Stimulated activated naive CD8-positive, alpha-beta T cell treated with anti-CD3 and anti-CD28 coated beads, Interleukin-15, Interleukin-2, amounts not matched to agents 100 ng/mL and 50 ng/mL, for 24 hours (primary cell): Measurements from ENCODE around the gene PANX2.
A peak's percentile ranks its signal among the peaks of the same experiment; 100 is the strongest.
"Not testable (repeated sequence)": the region's sequence is repeated elsewhere in the genome, so short reads cannot be mapped to it uniquely, and the experiment has no call there.

Experiments
- H3K27ac Mint-ChIP-seq: one replicate; pipeline ENCODE4 v1.8.0; 2021; ENCODE audit warnings: mild to moderate bottlenecking, mixed read lengths
- H3K27me3 Mint-ChIP-seq: one replicate; pipeline ENCODE4 v1.8.0; 2021; ENCODE audit warnings: mixed read lengths
- H3K36me3 Mint-ChIP-seq: one replicate; pipeline ENCODE4 v1.8.0; 2021; ENCODE audit warnings: low read depth, mixed read lengths
- H3K4me1 Mint-ChIP-seq: one replicate; pipeline ENCODE4 v1.8.0; 2021; ENCODE audit warnings: low read depth, mixed read lengths
- H3K4me3 Mint-ChIP-seq: one replicate; pipeline ENCODE4 v1.8.0; 2021; ENCODE audit warnings: mild to moderate bottlenecking, mixed read lengths
- H3K9me3 Mint-ChIP-seq: one replicate; pipeline ENCODE4 v1.8.0; 2021; ENCODE audit warnings: mixed read lengths

PANX2 gene

DNA sequence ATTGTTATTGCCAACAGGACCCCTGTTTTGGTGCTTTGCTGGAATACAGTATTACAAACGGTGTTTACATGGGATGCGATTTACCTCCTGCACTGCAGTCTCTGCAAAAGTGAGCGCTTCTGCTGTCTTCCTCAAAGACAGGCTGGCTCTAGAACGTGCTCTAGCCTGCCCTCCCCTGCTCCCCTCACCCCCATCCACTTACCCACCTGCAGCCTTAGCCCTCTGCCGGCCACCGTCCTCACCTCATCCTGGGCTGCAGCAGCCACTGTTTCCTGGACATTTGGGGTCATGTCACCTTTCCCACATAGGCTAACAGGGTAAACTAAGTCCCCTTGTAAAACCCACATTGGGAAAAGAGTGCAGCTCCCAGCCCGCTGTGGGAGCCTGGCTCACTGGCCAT lies 9.6 kb upstream of the PANX2 start:
- no peak overlapping the region for H3K4me3 Mint-ChIP-seq
- H3K36me3 Mint-ChIP-seq: no peaks in the 10 kb centered on the region
- no peaks in the 10 kb centered on the region for H3K9me3 Mint-ChIP-seq
- H3K27ac Mint-ChIP-seq: no peak overlapping the region
- H3K27me3 Mint-ChIP-seq: peaks cover 6% of the 10 kb centered on the region
- H3K4me1 Mint-ChIP-seq: no peaks in the 10 kb centered on the region

DNA sequence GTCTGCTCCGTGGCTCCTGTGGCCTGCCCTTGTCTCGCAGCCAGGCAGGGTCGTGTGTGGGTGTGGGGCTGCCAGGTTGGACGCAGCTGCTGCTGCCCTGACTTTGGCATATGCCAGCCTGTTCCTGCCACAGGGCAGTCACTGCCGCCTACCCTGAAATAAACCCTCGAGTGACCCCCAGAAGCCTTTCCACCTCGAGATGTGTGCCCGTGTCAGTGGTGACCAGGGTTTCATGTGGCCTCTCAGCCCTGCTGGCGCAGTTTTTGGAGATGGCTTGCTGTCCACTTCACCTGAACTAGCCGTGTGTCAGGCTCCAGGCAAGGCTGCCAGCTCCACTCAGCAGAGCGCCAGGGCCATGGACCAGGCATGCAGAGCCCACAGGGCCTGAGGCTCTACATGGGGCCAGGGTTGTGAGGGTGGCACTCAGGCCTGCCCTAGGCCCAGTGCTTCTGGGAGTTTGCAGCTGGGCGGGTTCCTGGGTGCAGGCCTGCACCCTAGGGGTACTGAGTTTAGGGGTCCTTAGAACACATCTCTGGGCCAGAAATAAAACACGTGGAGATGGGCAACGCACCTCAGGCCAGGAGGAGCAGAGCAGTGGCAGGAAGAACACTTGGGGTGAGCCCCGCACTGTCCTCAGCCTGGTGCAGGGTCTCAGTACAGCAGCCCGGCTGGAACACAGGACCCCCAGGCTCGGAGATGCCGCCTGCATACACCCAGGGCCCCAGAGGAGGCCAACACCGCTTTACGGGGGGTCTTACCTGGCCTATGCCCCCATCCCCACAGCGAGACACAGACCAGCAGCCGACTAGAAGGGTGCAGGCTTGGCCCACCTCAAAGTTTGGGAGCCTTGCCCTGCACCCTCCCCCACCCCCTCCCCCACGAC lies 8.8 kb upstream of the PANX2 start:
- H3K4me3 Mint-ChIP-seq: no peak overlapping the region
- H3K4me1 Mint-ChIP-seq: no peaks in the 10 kb centered on the region
- no peaks in the 10 kb centered on the region for H3K9me3 Mint-ChIP-seq
- peaks cover 6% of the 10 kb centered on the region for H3K27me3 Mint-ChIP-seq
- H3K27ac Mint-ChIP-seq: no peak overlapping the region
- H3K36me3 Mint-ChIP-seq: no peaks in the 10 kb centered on the region

DNA sequence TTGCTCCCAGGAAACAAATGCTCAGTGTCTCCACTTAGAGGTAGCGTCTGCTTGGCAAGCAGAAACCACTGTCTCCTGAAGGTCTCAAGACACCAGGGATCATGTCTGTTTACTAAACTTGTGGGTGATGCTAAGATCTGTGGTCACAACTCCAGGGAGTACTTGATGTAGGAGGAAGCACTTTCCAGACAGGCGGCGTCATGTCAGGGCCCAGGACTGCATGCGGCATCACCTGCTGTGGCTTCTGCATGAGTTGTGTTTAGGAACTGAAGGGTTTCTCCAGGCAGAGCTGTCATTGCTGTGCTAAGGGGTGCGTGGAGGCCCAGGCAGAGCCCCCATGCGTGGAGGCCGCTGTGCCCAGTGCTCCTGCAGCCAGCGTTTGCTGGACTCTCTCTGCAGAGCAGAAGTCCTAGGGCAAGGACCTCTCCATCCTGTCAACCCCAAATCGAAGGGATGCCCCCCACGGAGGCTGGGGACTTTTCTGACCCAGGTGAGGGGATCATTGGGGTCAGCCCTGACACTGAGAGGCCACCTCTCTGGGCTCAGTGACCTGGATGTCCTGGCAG lies 8.1 kb upstream of the PANX2 start:
- Mint-ChIP-seq H3K27me3 (peaks cover 6% of the 10 kb centered on the region), H3K9me3 (no peaks in the 10 kb centered on the region), H3K27ac (no peak overlapping the region), H3K36me3 (no peaks in the 10 kb centered on the region), H3K4me3 (no peak overlapping the region), H3K4me1 (no peaks in the 10 kb centered on the region)

DNA sequence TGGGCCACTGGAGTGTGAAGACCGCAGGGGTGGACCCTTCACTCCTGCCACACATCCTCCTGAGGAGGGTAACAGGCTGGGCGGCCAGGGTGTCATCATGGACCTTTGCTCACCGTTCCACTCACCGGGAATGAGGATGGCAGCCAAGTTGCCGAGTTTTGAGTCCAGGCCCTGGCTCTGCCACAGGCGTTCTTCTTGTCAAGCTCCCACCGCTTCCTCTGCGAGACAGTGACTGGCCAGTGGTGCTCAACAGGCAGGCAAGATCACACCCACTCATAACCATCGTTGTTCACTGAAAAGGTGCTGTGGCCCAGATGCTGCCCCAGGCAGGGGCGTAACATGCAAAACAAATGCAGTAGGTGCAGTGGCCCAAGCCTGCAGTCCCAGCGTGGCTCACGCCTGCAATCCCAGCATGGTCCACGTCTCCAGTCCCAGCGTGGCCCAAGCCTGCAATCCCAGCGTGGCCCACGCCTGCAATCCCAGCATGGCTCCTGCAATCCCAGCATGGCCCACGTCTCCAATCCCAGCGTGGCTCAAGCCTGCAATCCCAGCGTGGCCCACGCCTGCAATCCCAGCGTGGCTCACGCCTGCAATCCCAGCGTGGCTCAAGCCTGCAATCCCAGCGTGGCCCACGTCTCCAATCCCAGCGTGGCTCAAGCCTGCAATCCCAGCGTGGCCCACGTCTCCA lies 5.0 kb upstream of the PANX2 start:
- peaks cover 18% of the 10 kb centered on the region for H3K27me3 Mint-ChIP-seq
- H3K4me1 Mint-ChIP-seq: peaks cover 5% of the 10 kb centered on the region
- no peak overlapping the region for H3K4me3 Mint-ChIP-seq
- H3K27ac Mint-ChIP-seq: no peak overlapping the region
- H3K9me3 Mint-ChIP-seq: no peaks in the 10 kb centered on the region
- no peaks in the 10 kb centered on the region for H3K36me3 Mint-ChIP-seq

DNA sequence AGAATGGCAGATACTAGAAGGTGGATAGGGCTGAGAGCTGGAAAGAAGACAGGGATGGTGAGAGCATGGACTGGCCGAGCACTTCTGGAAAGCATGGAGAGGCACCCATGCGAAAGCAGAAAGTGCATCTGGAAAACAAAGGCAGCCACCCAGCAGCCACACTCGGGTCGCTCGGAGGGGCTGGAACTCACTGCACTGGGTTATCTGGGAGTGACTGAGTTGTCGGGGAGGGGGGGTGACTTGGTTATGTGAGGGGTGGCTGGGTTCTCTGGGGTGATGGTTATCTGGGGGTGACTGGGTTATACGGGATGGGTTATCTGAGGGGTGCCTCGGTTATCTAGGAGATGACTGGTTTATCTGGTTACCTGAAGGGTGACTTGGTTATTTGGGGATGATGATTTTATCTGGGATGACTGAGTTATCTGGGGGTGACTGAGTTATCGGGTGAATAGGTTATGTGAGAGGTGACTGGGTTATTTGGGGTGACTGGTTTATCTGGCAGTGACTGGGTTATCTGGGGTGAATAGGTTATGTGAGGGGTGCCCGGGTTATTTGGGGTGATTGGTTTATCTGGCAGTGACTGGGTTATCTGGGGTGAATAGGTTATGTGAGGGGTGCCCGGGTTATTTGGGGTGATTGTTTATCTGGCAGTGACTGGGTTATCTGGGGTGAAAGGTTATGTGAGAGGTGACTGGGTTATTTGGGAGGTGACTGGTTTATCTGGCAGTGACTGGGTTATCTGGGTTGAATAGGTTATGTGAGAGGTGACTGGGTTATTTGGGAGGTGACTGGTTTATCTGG lies 2.6 kb upstream of the PANX2 start:
- no peak overlapping the region for H3K4me3 Mint-ChIP-seq
- no peaks in the 10 kb centered on the region for H3K36me3 Mint-ChIP-seq
- H3K9me3 Mint-ChIP-seq: no peaks in the 10 kb centered on the region
- H3K27me3 Mint-ChIP-seq: peaks cover 29% of the 10 kb centered on the region
- H3K27ac Mint-ChIP-seq: no peak overlapping the region
- H3K4me1 Mint-ChIP-seq: peaks cover 9% of the 10 kb centered on the region

DNA sequence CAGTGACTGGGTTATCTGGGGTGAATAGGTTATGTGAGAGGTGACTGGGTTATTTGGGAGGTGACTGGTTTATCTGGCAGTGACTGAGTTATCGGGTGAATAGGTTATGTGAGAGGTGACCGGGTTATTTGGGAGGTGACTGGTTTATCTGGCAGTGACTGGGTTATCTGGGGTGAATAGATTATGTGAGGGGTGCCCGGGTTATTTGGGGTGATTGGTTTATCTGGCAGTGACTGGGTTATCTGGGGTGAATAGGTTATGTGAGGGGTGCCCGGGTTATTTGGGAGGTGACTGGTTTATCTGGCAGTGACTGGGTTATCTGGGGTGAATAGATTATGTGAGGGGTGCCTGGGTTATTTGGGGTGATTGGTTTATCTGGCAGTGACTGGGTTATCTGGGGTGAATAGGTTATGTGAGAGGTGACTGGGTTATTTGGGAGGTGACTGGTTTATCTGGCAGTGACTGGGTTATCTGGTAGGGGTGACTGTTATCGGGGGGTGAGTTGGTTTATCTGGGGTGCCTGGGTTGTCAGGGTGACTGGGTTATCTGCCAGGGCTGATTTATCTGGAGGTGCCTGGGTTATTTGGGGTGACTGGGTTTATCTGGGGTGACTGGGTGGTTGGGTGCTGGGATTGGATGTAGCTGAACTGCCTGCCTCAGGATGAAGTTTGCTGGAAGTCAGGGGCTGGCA lies 1.9 kb upstream of the PANX2 start:
- Mint-ChIP-seq H3K27ac (peak overlapping the region; percentile 38), H3K27me3 (peaks cover 29% of the 10 kb centered on the region), H3K4me3 (peak overlapping the region; percentile 26)
- not testable (repeated sequence) for H3K36me3 Mint-ChIP-seq, H3K4me1 Mint-ChIP-seq, H3K9me3 Mint-ChIP-seq

DNA sequence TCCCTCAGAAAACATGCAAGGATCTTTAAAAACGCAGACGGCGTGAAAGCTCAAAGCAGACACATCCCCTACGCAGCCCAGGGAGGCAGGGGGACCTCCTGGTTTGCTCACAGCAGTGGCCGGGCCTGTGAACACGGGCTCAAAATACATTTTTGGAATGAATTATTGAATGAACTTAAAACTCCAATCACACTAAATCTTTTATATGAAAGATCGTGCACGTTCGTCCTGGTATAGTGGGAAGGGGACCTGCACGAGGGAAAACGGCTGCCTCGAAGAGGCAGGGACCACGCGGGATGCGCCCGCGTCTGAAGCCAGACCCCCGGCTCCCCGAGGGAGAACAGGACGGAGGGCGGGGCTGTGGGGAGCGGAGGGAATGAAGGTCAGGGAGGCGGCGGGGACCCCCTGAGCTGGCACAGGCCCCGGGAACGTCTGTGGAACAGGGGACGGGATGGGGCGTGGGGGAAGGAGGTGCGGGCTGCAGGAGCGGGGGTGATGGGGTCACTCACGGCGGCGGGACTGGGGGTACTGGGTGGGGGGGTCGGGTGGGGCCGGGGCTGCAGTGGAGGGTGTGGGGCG lies 1.3 kb upstream of the PANX2 start:
- Mint-ChIP-seq H3K9me3 (no peaks in the 10 kb centered on the region), H3K4me1 (peaks cover 9% of the 10 kb centered on the region), H3K27ac (peak overlapping the region; percentile 38), H3K4me3 (peak overlapping the region; percentile 26), H3K36me3 (no peaks in the 10 kb centered on the region), H3K27me3 (peaks cover 29% of the 10 kb centered on the region)

DNA sequence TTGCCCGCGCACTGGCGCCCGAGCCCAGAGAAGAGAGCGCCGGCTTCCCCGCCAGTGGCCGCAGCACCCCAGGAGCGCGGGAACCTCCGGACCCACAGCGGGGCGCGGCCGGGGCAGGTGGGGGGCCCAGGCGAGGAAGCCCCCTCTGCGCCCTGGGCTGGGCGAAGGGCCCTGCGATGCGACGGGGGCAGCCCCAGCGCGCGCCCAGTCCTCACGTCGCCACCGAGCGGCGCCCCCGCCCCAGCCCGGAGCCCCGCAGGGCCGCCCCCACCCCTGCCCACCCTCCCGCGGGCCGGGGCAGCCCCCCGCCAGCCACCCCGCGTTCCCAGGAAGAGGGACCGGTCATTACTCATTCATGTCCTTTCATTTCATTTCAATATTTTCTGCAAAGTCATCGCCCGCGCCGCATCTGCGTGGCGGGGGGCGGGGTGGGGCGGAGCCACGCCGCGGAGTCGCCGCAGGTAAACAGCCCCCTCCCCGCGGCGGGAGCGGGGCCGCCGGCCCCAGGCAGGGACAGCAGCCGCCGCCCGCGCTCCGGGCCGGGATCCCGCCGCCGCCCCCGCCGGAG lies 673 bp upstream of the PANX2 start:
- Mint-ChIP-seq H3K4me1 (peaks cover 9% of the 10 kb centered on the region), H3K4me3 (peak overlapping the region; percentile 74)

DNA sequence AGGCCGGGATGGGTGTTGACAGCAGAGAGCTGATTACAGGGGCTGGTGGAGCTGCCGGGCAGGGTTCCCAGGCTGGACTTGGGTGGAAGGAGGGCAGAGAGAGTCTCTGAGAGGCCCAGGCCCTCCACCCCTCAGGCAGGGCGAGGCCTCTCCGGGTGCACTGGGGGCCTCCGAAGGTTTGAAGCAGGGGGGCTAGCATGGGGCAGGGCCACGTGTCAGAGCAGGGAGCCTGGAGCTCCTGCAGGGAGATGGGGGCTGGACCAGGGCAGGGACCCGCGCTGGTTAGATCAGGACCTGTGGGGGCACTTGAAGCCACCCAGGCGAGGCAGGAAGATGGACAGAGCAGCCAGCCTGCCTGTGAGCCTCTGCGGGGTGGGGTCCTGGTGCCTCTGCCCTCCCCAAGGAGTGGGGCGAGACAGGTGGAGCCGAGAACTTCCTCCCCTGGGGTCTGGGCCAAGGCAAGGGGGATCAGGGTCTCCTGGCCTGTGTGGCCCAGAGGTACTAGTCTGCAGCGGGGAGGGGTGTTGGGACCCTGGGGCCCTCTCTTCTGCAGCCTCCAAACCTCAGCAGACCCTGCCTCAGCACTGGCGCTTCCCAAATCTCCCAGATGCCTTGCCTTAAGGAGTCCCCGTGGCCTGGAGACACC lies 911 bp downstream of the PANX2 start:
- Mint-ChIP-seq H3K27ac (peak overlapping the region; percentile 67), H3K27me3 (peaks cover 29% of the 10 kb centered on the region), H3K4me3 (peak overlapping the region; percentile 77)

More for the DNA sequence above, 673 bp upstream of the PANX2 start:
- no peaks in the 10 kb centered on the region for H3K9me3 Mint-ChIP-seq
- peaks cover 29% of the 10 kb centered on the region for H3K27me3 Mint-ChIP-seq
- H3K27ac Mint-ChIP-seq: no peak overlapping the region
- no peaks in the 10 kb centered on the region for H3K36me3 Mint-ChIP-seq

DNA sequence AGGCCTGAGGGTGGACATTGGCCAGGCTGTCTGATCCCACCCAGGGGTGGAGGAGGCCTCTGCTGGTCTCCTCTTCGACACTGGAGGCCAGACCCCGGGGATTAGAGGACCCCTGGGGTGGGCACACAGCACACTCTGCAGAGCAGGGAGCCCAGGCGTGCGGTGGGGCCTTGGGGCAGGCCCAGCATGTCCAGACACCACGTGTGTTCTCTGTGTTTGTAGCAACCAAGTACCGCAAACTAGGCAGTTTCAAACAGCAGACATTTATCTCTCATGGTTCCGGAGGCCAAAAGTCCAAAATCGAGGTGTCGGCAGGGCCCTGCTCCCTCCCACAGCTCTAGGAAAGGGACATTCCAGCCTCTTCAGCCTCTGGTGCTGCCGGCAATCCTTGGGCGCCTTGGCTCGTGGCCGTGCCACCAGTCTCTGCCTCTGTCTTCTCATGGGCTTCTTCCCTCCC lies 1.5 kb downstream of the PANX2 start:
- Mint-ChIP-seq H3K36me3 (no peaks in the 10 kb centered on the region), H3K27me3 (peaks cover 29% of the 10 kb centered on the region), H3K9me3 (no peaks in the 10 kb centered on the region), H3K27ac (no peak overlapping the region), H3K4me3 (peak overlapping the region; percentile 20), H3K4me1 (peaks cover 9% of the 10 kb centered on the region)

More for the DNA sequence above, 911 bp downstream of the PANX2 start:
- H3K4me1 Mint-ChIP-seq: peaks cover 9% of the 10 kb centered on the region
- H3K9me3 Mint-ChIP-seq: no peaks in the 10 kb centered on the region
- H3K36me3 Mint-ChIP-seq: no peaks in the 10 kb centered on the region

DNA sequence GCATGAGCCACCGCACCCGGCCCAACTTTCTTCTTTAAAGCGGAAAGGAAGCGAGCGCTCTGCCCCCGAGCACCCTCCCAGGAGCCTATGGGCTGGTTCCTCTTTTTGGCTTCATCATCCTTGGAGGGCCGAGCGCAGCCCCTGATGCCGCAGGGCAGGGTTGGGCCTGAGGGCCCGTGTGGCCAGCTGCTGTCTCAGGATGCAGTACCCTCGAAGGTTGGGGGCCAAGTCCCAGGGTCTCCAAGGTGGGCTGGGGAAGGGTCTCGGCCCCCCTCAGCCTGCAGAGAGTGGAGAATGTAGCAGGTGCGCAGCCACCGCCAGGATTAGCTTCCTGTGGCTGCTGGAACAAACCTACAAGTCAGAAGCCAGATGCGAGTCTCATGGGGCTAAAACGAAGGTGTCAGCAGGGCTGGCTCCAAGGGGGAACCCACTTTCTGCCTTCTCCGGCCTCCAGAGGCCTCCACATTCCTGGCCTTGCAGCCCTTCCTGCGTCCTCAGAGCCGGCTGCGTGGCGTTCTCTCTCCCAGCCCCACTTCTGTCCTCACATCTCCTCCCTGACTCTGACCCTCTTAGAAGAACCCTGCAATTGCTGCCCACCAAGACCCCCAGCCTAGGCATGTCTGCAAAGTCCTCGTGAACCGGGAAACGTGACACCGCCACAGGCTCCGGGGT lies 2.9 kb downstream of the PANX2 start:
- Mint-ChIP-seq H3K27me3 (peaks cover 20% of the 10 kb centered on the region), H3K9me3 (no peaks in the 10 kb centered on the region), H3K4me3 (no peak overlapping the region), H3K27ac (no peak overlapping the region), H3K36me3 (no peaks in the 10 kb centered on the region), H3K4me1 (peaks cover 9% of the 10 kb centered on the region)

DNA sequence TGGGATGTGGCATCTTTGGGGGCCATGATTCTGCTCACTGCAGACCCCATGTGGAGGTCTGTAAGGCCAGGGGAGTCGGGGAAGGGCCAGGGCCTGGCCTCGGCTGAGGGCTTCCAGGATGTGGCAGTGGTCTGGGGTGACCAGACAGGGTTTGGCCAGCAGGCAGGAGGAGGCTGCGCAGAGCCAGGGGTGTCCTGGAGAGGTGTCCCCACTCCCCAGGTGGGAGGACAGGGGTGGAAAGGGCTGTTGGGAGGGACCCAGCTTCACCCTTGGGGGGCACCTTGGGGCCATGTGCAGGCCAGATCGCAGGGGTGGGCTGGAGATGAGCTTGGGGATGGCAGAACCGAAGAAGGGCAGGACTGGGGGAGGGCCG lies 3.4 kb downstream of the PANX2 start:
- no peak overlapping the region for H3K27ac Mint-ChIP-seq
- no peaks in the 10 kb centered on the region for H3K36me3 Mint-ChIP-seq
- peaks cover 7% of the 10 kb centered on the region for H3K4me1 Mint-ChIP-seq
- peaks cover 15% of the 10 kb centered on the region for H3K27me3 Mint-ChIP-seq
- no peaks in the 10 kb centered on the region for H3K9me3 Mint-ChIP-seq
- no peak overlapping the region for H3K4me3 Mint-ChIP-seq
